GM23248 (cell line): ENCODE data around the gene GPR39. TPM values are rescaled to one million over a fixed set of nuclear protein-coding genes. Genes with fewer than 3 reads are reported as not detected.

Source experiments
- DNase-seq: peaks from one replicate; pipeline ENCODE4 v3.0.0-alpha.2; 2015
- H2AFZ ChIP-seq: fragments of 200-600 bp; sonication (generic); 2 replicates; pipeline ENCODE4 v1.6.1; 2016; ENCODE audit warnings: antibody characterized with exemption
- H3F3A ChIP-seq: fragments of 200-600 bp; sonication (generic); 2 replicates; pipeline ENCODE4 v1.6.1; 2016; ENCODE audit warnings: mild to moderate bottlenecking, antibody characterized with exemption, mixed run types; ENCODE audit not compliant: insufficient read depth
- H3K27ac ChIP-seq: fragments of 200-600 bp; sonication (generic); 2 replicates; pipeline ENCODE4 v1.5.1; 2016; ENCODE audit warnings: mild to moderate bottlenecking
- H3K27me3 ChIP-seq: fragments of 200-600 bp; sonication (generic); replicated peaks from 2 replicates; pipeline ENCODE4 v1.6.1; 2016; ENCODE audit warnings: mild to moderate bottlenecking; ENCODE audit not compliant: insufficient read depth
- H3K36me3 ChIP-seq: fragments of 200-600 bp; sonication (generic); 2 replicates; pipeline ENCODE4 v1.6.1; 2016; ENCODE audit warnings: low read depth, mild to moderate bottlenecking
- H3K4me1 ChIP-seq: fragments of 200-600 bp; sonication (generic); 2 replicates; pipeline ENCODE4 v1.6.1; 2016; ENCODE audit warnings: mild to moderate bottlenecking; ENCODE audit not compliant: insufficient read depth
- H3K4me2 ChIP-seq: fragments of 200-600 bp; sonication (generic); one replicate; pipeline ENCODE4 v1.6.1; 2016; ENCODE audit warnings: mild to moderate bottlenecking; ENCODE audit not compliant: unreplicated experiment
- H3K4me3 ChIP-seq: fragments of 200-600 bp; sonication (generic); 2 replicates; pipeline ENCODE4 v1.5.1; 2016; ENCODE audit warnings: mild to moderate bottlenecking
- H3K79me2 ChIP-seq: fragments of 200-600 bp; sonication (generic); 2 replicates; pipeline ENCODE4 v1.6.1; 2016; ENCODE audit warnings: mild to moderate bottlenecking; ENCODE audit not compliant: insufficient read depth
- H3K9ac ChIP-seq: fragments of 200-600 bp; sonication (generic); 2 replicates; pipeline ENCODE4 v1.6.1; 2016; ENCODE audit warnings: mild to moderate bottlenecking
- H3K9me2 ChIP-seq: fragments of 200-600 bp; sonication (generic); 2 replicates; pipeline ENCODE4 v1.6.1; 2016; ENCODE audit warnings: mixed run types, mild to moderate bottlenecking, moderate library complexity; ENCODE audit not compliant: insufficient read depth
- H3K9me3 ChIP-seq: fragments of 200-600 bp; sonication (generic); one replicate; pipeline ENCODE4 v1.6.1; 2017; ENCODE audit warnings: low read depth
- H4K20me1 ChIP-seq: fragments of 200-600 bp; sonication (generic); 2 replicates; pipeline ENCODE4 v1.6.0; 2016; ENCODE audit not compliant: insufficient read depth
- EZH2 ChIP-seq: fragments of 200-600 bp; sonication (generic); IDR thresholded peaks from 2 replicates; pipeline ENCODE4 v1.6.1; 2018; ENCODE audit warnings: antibody characterized with exemption, mild to moderate bottlenecking; ENCODE audit not compliant: insufficient read depth, poor library complexity, severe bottlenecking
- EZH2phosphoT487 ChIP-seq: fragments of 200-600 bp; sonication (generic); IDR thresholded peaks from 2 replicates; pipeline ENCODE4 v1.6.1; 2018; ENCODE audit warnings: antibody characterized with exemption, moderate library complexity, mild to moderate bottlenecking, low read depth; ENCODE audit not compliant: insufficient read depth
- WGBS, 2 experiments: methylation state at CpG; one replicate each; pipeline ENCODE4 v1.1.6; 2015 to 2017; ENCODE audit warnings: low lambda C conversion rate in 2 of 2, low coverage in 1 of 2; ENCODE audit errors: missing lambda C conversion rate in 2 of 2; 5-methylcytosine and 5-hydroxymethylcytosine counted together
- in situ Hi-C: fragments of 300-500 bp; cut with MboI; formaldehyde crosslinking; loops from 2 replicates; pipeline ENCODE4 v1.15.0; 2020
- polyA plus RNA-seq: library from polyadenylated mRNA; unstranded; fragments of >200 nt; fragmentation: Nextera tagmentation; extraction: Ambion mirVana; gene quantifications from 2 replicates; pipeline ENCODE4 v1.2.1, GENCODE V29; 2016
- total RNA-seq: library from RNA; depleted of rRNA; stranded (reverse); fragments of >200 nt; shearing (Covaris generic); gene quantifications from 2 replicates; pipeline ENCODE4 v1.2.3, GENCODE V29; 2014

GPR39 gene
- total and polyA plus RNA-seq, 2 experiments from 2014 or later = 1.6 to 2.6 TPM

- in situ Hi-C loops = no loop called here
- no peak overlapping the region for H3K9ac ChIP-seq
- H3K4me1 ChIP-seq = peaks cover 7% of the 10 kb centered on the region; the same call in 1 of the 2 replicates
- no peaks in the 10 kb centered on the region for H3K27me3 ChIP-seq
- H2AFZ ChIP-seq = no peak overlapping the region
- H3K9me2 ChIP-seq = no peaks in the 10 kb centered on the region
- H3K9me3 ChIP-seq = no peaks in the 10 kb centered on the region
- no peak overlapping the region for H3K4me3 ChIP-seq
- no peaks in the 10 kb centered on the region for H3K79me2 ChIP-seq
- no peak overlapping the region for H3K4me2 ChIP-seq
- H3K27ac ChIP-seq = no peak overlapping the region
- WGBS, 2 experiments = 68 to 80% methylated on average over 2 of the region's 2 CpGs
- H3F3A ChIP-seq = no peaks in the 10 kb centered on the region
- H4K20me1 ChIP-seq = no peaks in the 10 kb centered on the region
- DNase-seq = peak; percentile 18
- no peaks in the 10 kb centered on the region for H3K36me3 ChIP-seq
- no peak for TF ChIP-seq EZH2
- no peak for TF ChIP-seq EZH2phosphoT487
Measured at GRCh38 chr2:132678483-132678882, 261.9 kb downstream of the GPR39 start.

GRCh38 chr2:132680544-132680943 is 263.9 kb downstream of the GPR39 start:
- Histone ChIP-seq H3K27me3 (no peaks in the 10 kb centered on the region), H3K4me1 (peaks cover 7% of the 10 kb centered on the region; the same call in 1 of the 2 replicates), H3K36me3 (no peaks in the 10 kb centered on the region), H4K20me1 (no peaks in the 10 kb centered on the region), H3K9me3 (no peaks in the 10 kb centered on the region), H3K4me2 (no peak overlapping the region), H2AFZ (no peak overlapping the region), H3K79me2 (no peaks in the 10 kb centered on the region), H3K9me2 (no peaks in the 10 kb centered on the region), H3K4me3 (no peak overlapping the region), H3F3A (no peaks in the 10 kb centered on the region), H3K27ac (no peak overlapping the region), H3K9ac (no peak overlapping the region)
- TF ChIP-seq EZH2 (no peak), EZH2phosphoT487 (no peak)
- in situ Hi-C loops = no loop called here
- 59 to 65% methylated on average over 3 of the region's 3 CpGs for WGBS, 2 experiments
- no peak for DNase-seq

- no peaks in the 10 kb centered on the region for H3K9me3 ChIP-seq
- H2AFZ ChIP-seq = no peak overlapping the region
- 74 to 82% methylated on average over 1 of the region's 1 CpG for WGBS, 2 experiments
- TF ChIP-seq EZH2 = no peak
- TF ChIP-seq EZH2phosphoT487 = no peak
- no peak for DNase-seq
- no peaks in the 10 kb centered on the region for H3K27me3 ChIP-seq
- in situ Hi-C loops = no loop called here
- no peak overlapping the region for H3K27ac ChIP-seq
- H4K20me1 ChIP-seq = no peaks in the 10 kb centered on the region
- peaks cover 7% of the 10 kb centered on the region; the same call in 1 of the 2 replicates for H3K4me1 ChIP-seq
- no peaks in the 10 kb centered on the region for H3K36me3 ChIP-seq
- H3K9me2 ChIP-seq = no peaks in the 10 kb centered on the region
- H3K4me3 ChIP-seq = no peak overlapping the region
- no peak overlapping the region for H3K9ac ChIP-seq
- no peaks in the 10 kb centered on the region for H3F3A ChIP-seq
- H3K4me2 ChIP-seq = no peak overlapping the region
- H3K79me2 ChIP-seq = no peaks in the 10 kb centered on the region
Measured at GRCh38 chr2:132681766-132682165, 265.2 kb downstream of the GPR39 start.

GRCh38 chr2:132690664-132691303 is 274.2 kb downstream of the GPR39 start:
- Histone ChIP-seq H4K20me1 (no peaks in the 10 kb centered on the region), H3K36me3 (no peaks in the 10 kb centered on the region), H3K9me3 (no peaks in the 10 kb centered on the region), H3K27me3 (no peaks in the 10 kb centered on the region), H2AFZ (no peak overlapping the region), H3K9ac (no peak overlapping the region), H3F3A (no peaks in the 10 kb centered on the region), H3K4me2 (no peak overlapping the region), H3K79me2 (no peaks in the 10 kb centered on the region), H3K4me3 (no peak overlapping the region), H3K4me1 (no peaks in the 10 kb centered on the region), H3K27ac (no peak overlapping the region), H3K9me2 (no peaks in the 10 kb centered on the region)
- in situ Hi-C loops = no loop called here
- TF ChIP-seq EZH2 = no peak
- no peak for TF ChIP-seq EZH2phosphoT487
- WGBS, 2 experiments = 13 to 24% methylated on average over 1 of the region's 1 CpG
- DNase-seq = no peak

GRCh38 chr2:132691556-132691955 is 275.0 kb downstream of the GPR39 start:
- no peaks in the 10 kb centered on the region for H3K79me2 ChIP-seq
- no peak overlapping the region for H3K27ac ChIP-seq
- no peaks in the 10 kb centered on the region for H3K4me1 ChIP-seq
- H3K9ac ChIP-seq = no peak overlapping the region
- in situ Hi-C loops = no loop called here
- DNase-seq = no peak
- no peaks in the 10 kb centered on the region for H3K36me3 ChIP-seq
- no peaks in the 10 kb centered on the region for H3K9me2 ChIP-seq
- H4K20me1 ChIP-seq = no peaks in the 10 kb centered on the region
- no peaks in the 10 kb centered on the region for H3K27me3 ChIP-seq
- WGBS, 2 experiments = 75 to 78% methylated on average over 4 of the region's 4 CpGs
- H3K4me3 ChIP-seq = no peak overlapping the region
- no peaks in the 10 kb centered on the region for H3F3A ChIP-seq
- no peaks in the 10 kb centered on the region for H3K9me3 ChIP-seq
- H3K4me2 ChIP-seq = no peak overlapping the region
- H2AFZ ChIP-seq = no peak overlapping the region
- TF ChIP-seq EZH2 (no peak), EZH2phosphoT487 (no peak)
